Stimulated activated CD4-positive, alpha-beta T cell treated with anti-CD3 and anti-CD28 coated beads, Interleukin-15, amount 100 ng/mL, for 24 hours (primary cell): Measurements from ENCODE around the gene POU2F1.

Experiments used
- DNase-seq: peaks from one replicate; pipeline ENCODE4 v3.0.0-alpha.2; 2020

The POU2F1 gene

DNA sequence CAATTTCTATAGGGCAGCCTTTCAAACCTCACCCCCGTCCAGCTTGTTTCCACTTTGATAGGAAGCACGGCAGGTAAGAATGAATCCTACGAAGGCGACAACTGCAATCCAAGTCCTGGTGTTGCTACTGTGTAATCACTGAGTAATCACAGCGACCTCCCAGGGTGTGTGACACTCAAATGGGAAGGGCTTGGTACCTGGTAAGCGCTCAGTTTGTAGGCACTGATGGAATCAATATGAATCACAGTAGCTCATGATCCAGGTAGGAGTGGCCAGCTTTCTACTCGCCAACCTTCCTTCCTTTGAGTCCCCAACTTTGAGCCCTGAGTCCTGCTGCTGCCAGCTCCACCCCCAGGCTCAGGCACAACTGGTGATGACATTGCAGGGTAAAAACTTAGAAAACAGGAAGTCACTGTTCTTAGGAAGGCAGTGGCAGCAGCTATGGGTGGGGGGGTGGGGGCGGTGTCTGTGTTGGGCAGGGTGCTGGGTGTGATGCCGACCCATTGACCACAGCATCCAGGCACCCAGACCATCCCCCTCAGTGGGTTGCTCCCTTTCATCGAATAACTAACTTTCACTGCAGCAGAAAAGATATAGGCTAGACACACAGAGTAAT, 226.9 kb downstream of the POU2F1 start:
- peak; percentile 83 for DNase-seq

DNA sequence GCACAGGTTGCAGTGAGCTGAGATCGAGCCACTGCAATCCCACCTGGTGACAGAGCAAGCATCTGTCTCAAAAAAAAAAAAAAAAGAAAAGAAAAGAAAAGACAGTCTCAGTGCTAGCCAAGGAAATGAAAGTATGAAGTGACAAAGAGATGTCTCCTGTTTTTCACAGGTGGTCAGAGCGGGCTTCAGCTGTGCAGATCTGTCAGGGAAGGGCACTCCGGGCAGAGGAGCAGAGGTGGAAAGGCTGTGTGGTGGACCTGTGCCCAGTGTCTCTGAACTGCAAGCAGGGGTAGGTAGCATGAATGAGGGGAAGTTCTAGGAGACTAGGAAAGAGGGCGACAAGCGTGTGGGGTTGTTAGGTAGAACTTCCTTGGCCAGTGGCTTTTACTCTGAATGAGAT, 230.2 kb downstream of the POU2F1 start:
- DNase-seq = no peak

GRCh38 chr1:167452483-167452882, 231.8 kb downstream of the POU2F1 start:
- DNase-seq = no peak

DNA sequence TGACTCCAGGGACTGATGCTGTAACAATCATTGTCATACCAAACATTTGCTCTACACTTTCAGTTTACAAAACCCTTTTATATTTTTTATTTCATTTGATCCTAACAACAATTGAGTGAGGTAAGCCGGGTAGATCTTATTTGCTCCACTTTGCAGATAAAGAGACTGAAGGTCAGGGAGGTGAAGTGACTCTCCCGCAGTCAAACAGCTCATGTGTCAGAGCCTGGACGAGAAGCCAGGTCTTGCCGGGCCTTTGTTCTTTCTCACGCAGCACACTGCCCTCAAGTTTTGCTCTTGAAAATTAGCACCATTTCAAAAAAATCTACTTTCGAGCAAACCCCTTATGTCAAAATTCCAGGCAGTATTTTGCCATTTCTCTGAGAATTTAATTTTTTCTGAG, 232.4 kb downstream of the POU2F1 start:
- DNase-seq = no peak

DNA sequence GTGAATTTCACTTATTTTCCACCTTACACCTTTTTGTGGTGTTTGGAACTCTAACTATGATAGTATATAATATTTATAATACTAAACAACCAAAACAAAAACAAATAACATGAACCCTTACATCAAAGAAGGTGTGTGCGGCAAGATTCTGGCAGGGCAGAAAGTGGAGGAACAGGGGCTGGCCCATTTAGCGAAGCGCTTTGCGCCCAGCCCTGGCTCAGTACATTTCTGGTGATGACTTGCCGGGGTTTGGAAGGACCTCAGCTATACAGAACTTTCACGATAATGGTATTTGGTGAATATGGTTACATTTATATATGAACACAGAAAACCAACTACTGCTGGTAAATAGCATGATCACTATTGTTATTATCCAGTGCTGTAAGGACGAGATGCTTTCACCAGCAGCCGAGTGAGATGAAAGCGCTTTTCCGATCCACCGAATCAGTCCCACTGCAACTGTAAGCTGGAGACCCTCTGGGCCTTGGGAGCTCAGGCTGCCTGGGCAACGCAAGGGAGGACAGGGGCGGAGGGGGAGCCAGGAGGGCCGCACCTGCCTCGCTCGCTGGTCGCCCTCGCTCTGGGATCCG, 233.7 kb downstream of the POU2F1 start:
- DNase-seq = no peak

GRCh38 chr1:167454894-167455785, 234.5 kb downstream of the POU2F1 start:
- DNase-seq = peak; percentile 87

- DNase-seq = peak; percentile 59
Measured at GRCh38 chr1:167455786-167456446, 235.2 kb downstream of the POU2F1 start.

DNA sequence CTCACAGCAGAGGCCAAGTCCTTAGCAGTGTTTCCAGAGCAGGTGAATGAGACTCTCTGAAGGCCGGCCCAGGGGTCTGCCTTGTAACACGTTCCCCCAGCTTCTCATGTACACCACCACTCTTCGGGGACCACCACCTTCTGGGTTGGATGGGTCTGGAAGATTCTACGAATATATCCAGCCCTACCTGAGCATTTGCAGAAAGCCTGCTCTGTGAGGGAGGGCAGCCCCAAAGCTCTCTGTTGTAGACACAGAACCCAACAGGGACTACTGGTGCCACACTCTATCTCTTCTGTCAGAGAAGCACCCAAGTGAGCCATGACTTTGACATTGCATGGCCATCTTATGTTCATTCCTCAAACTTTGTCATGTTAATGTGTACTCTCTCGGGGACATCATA, 235.8 kb downstream of the POU2F1 start:
- no peak for DNase-seq

DNA sequence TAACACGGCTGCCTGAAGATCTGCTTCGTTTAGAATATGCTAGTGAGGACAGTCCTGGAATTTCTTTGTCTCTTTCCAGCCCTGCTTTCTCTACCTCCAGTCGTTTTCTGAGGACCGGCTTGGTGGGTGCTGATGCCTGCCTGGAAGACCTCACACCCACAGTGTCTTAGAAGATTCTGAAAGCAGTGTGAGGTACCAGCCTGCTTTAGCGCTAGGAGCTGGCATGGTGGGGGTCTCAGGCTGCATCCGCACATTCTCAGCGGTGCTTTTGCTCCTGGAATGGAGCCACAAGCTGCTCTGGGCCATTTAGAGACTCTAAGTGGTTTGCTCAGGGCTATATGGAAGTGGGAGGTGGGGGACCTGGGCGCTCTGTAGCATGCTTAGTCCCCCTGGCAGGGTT, 236.2 kb downstream of the POU2F1 start:
- no peak for DNase-seq

DNA sequence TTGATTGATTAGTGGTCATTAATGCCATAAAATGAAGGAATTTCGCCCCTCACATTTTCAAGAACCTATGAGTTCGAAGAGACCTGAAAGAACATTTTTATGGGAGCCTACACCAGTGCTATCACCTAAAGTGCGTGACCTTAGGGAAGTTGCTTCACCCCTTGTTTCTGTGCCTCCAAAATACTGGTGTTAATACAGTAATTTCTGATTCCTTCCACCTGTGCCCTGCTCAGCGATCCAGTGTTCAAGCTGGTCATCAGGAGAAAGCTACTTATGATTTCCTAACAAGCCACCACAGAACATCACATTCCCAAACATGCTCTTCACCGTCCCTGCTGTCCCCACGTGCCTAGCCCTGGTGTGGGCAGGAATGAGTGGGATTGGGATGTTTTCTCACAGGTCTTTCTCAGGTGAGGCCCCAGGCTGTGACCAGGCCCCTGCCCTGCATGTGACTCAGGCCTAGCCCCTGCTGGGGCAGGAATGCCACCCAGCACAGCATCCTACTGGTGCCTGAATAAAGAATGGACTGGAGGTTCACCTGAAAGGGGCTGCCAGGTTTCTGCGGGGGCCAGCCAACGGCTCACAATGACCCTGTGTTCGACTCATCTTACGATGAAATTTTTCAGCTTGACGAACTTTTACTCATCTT, 237.4 kb downstream of the POU2F1 start:
- DNase-seq = no peak

DNA sequence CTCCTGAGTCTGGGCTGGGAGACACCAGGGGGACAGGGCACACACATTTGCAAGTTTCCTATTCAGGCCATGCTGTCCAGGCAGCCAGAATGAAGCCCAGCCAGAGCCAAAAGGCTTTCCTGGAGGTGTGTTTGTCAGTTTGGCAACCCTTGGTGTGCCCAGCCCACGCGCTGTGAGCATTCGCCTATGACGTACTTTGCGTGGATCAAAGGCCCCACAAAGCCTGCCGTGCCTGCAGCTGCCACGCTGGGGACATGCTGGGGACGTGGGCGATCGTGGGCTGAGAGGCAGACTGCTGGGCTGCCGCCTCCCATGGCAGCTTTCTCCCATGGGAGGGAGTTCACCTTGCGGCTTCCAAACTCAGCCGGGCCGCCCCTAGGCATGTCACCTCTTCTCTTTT, 240.2 kb downstream of the POU2F1 start:
- peak; percentile 65 for DNase-seq

- DNase-seq = no peak
Measured at GRCh38 chr1:167462341-167462740, 241.7 kb downstream of the POU2F1 start.

DNA sequence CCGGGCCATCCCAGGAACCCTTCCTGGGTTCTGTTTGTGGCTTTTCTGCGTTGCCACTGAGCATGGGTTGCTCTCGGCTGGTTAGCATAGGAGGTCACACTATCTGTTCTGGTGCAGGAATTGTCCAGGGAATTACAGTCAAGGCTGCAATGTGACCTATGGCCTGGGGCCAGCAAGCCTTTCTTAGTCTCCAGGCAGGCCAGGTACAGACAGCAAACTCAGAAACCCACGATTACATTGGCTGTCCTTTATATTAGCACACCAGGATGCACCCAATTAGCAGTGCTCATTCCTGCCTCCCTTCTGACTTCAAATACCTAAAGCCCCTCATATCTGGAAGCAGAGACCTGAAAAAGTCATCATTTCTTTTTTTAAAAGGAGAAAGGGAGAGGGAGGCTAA, 242.4 kb downstream of the POU2F1 start:
- no peak for DNase-seq

DNA sequence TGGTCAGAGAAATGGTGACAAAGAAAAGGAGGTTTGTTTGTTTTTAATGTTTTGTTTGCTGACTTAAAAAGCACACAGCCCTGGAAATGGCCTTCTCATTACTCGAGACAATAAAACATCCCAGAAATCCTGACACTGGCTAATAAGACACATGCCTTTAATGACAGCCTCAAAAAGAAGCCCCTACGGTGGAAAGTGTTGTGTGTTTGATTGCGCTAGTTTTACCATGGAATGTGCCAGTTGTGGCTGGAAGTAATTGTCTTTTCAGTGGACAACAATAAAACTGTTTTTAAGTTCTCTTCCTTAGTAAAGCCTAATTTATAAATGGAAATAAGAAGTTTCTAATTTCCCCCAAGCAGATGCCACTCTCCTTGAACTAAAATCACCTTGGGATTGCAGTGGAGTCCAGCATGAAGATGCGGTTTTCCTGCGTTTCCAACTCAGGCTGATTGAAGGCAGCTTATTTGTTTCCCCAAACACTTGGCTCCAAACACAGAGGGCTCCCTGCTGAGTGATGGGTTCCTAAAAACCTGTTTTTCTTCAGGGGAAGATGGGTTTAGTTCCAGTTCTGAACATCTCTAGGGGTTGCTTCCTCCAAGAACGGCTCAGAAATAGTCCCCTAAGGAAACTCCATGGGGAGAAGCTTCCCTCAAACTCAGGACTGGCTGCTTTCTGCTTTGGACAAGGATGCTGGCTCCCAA, 243.3 kb downstream of the POU2F1 start:
- no peak for DNase-seq

- no peak for DNase-seq
Measured at GRCh38 chr1:167465018-167465417, 244.3 kb downstream of the POU2F1 start.

GRCh38 chr1:167465743-167466142, 245.1 kb downstream of the POU2F1 start:
- no peak for DNase-seq

GRCh38 chr1:167467126-167467710, 246.5 kb downstream of the POU2F1 start:
- no peak for DNase-seq

- no peak for DNase-seq
Measured at GRCh38 chr1:167467752-167468151, 247.1 kb downstream of the POU2F1 start.

GRCh38 chr1:167469280-167469965, 248.7 kb downstream of the POU2F1 start:
- DNase-seq = no peak

DNA sequence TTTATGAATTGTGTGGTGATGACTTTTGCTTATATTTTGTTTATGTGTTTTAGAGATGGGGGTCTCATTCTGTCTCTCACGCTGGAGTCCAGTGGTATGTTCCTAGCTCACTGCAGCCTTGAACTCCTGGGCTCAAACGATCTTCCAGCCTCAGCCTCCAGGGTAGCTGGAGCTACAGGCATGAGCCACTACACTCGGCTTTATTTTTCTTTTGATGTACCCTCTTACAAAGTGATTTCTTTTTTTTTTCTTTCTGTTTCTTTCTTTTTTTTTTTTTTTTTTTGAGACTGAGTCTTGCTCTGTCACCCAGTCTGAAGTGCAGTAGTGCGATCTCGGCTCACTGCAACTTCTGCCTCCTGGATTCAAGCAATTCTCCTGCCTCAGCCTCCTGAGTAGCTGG, 250.9 kb downstream of the POU2F1 start:
- DNase-seq = no peak
